ENCODE measurements around the gene GTF2A1L.

DNA sequence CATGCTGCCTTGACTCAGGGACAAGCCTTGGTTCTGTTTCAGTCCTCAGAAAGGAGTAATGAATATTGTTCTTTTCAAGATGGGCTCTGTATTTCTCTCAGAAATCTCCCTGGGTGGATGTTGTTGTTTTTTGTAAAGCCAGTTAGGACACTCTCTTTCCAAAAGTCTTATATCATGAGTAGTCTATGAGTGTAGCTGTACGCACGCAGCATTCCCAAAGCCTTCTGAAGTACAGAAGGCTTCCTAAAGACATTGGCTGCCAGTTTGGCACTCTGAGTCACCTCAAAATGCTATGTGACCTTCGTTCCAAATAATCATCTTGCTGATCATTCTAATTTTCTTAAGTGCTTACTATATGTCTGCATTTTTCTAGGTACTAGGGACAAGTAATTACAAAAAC lies 16.7 kb upstream of the GTF2A1L start:
- no peak for TF ChIP-seq POLR2A (IDR thresholded peaks at IDR 0.05)
- TF ChIP-seq, protein P1, sequence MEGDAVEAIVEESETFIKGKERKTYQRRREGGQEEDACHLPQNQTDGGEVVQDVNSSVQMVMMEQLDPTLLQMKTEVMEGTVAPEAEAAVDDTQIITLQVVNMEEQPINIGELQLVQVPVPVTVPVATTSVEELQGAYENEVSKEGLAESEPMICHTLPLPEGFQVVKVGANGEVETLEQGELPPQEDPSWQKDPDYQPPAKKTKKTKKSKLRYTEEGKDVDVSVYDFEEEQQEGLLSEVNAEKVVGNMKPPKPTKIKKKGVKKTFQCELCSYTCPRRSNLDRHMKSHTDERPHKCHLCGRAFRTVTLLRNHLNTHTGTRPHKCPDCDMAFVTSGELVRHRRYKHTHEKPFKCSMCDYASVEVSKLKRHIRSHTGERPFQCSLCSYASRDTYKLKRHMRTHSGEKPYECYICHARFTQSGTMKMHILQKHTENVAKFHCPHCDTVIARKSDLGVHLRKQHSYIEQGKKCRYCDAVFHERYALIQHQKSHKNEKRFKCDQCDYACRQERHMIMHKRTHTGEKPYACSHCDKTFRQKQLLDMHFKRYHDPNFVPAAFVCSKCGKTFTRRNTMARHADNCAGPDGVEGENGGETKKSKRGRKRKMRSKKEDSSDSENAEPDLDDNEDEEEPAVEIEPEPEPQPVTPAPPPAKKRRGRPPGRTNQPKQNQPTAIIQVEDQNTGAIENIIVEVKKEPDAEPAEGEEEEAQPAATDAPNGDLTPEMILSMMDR (IDR thresholded peaks at IDR 0.05), result no peak
